ENCODE data around the gene CGA. TPM values are rescaled to one million over a fixed set of nuclear protein-coding genes. Genes with fewer than 3 reads are reported as not detected.

Gene CGA
- polyA plus RNA-seq, 1 donor (not counting 4 experiments of a cell fraction or from before 2014, with no cell fraction given), result not detected

DNA sequence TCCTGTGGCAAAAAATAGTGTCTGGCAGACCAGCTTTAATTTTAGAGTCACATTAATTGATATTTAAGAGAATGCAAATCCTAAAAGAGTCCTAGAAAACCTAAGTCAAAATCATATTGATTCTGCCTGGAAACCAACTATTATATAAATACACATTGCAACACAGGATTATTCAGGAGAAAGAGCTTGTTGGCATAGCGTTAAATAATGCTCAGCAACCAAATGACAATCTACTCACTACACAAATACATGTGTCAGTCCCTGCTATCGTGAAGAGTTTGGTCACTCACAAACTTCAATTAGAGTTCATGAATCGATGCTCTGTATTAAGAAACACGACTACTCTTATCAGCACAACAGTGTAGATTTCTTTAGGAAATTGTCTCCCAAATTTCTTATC, 54.2 kb downstream of the CGA start:
- Histone ChIP-seq H3K9me1 (ENCODE audit: control insufficient read depth, extremely low read depth, insufficient read depth, low read length) (no peaks in the 10 kb centered on the region), H2AFZ (ENCODE audit: control insufficient read depth, low read length) (no peak overlapping the region), H3K4me3 (ENCODE audit: control insufficient read depth in 2 of 3, extremely low read depth in 1 of 3, insufficient read depth in 2 of 3, low read depth in 1 of 3, low read length in 3 of 3) (no peak overlapping the region), H3K79me2 (ENCODE audit: control insufficient read depth, insufficient read depth, low read length) (no peaks in the 10 kb centered on the region), H3K27me3 (ENCODE audit: control insufficient read depth, extremely low read depth, insufficient read depth, low read length) (no peaks in the 10 kb centered on the region), H4K20me1 (ENCODE audit: control insufficient read depth, extremely low read depth, insufficient read depth, low read length) (no peaks in the 10 kb centered on the region), H3K27ac (ENCODE audit: control insufficient read depth, insufficient read depth, low read length) (no peak overlapping the region), H3K4me2 (ENCODE audit: control insufficient read depth, extremely low read depth, insufficient read depth, low read depth, low read length) (no peak overlapping the region), H3K9me3 (ENCODE audit: control insufficient read depth, low read depth, low read length) (no peaks in the 10 kb centered on the region), H3K4me1 (ENCODE audit: control insufficient read depth, extremely low read depth, insufficient read depth, low read length) (no peaks in the 10 kb centered on the region), H3K9ac (ENCODE audit: control insufficient read depth, extremely low read depth, insufficient read depth, low read length) (no peak overlapping the region), H3K36me3 (ENCODE audit: control insufficient read depth in 2 of 2, extremely low read depth in 1 of 2, insufficient read depth in 2 of 2, low read length in 2 of 2) (no peaks in the 10 kb centered on the region)
- DNase-seq (ENCODE audit: low read depth, low spot score), result no peak
- dilution Hi-C loops (cut with MboI; ENCODE audit: extremely low pct_ligation_motif_present, low sequenced_read_pairs), result no loop called here
- no peak for FAIRE-seq
- TF ChIP-seq, protein P1, sequence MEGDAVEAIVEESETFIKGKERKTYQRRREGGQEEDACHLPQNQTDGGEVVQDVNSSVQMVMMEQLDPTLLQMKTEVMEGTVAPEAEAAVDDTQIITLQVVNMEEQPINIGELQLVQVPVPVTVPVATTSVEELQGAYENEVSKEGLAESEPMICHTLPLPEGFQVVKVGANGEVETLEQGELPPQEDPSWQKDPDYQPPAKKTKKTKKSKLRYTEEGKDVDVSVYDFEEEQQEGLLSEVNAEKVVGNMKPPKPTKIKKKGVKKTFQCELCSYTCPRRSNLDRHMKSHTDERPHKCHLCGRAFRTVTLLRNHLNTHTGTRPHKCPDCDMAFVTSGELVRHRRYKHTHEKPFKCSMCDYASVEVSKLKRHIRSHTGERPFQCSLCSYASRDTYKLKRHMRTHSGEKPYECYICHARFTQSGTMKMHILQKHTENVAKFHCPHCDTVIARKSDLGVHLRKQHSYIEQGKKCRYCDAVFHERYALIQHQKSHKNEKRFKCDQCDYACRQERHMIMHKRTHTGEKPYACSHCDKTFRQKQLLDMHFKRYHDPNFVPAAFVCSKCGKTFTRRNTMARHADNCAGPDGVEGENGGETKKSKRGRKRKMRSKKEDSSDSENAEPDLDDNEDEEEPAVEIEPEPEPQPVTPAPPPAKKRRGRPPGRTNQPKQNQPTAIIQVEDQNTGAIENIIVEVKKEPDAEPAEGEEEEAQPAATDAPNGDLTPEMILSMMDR (optimal IDR thresholded peaks at IDR 0.05 in 1 of 3, IDR thresholded peaks at IDR 0.05 in 1 of 3, conservative IDR thresholded peaks at IDR 0.05 in 1 of 3; ENCODE audit: extremely low read depth in 1 of 3, insufficient read depth in 2 of 3, low read length in 3 of 3), result no peak
- no peak for TF ChIP-seq EZH2 (IDR thresholded peaks at IDR 0.05; ENCODE audit: low read length)

Other genes starting within 250 kb of the CGA start
- not detected in 3 replicates for gene HTR1E, start 157.6 kb downstream of the CGA start, polyA plus RNA-seq
- 4.9 to 8.4 TPM (median 5.5 TPM) in 3 replicates for gene ZNF292, start 60.5 kb upstream of the CGA start, polyA plus RNA-seq
- gene SMIM8, start 227.5 kb upstream of the CGA start, polyA plus RNA-seq, result 2.1 to 7.6 TPM (median 4.5 TPM) in 3 replicates
- not detected in 3 replicates for gene GJB7, start 234.2 kb upstream of the CGA start, polyA plus RNA-seq
- gene C6orf163, start 249.7 kb upstream of the CGA start, polyA plus RNA-seq, result 0.19 to 0.83 TPM (median 0.53 TPM) in 3 replicates